ENCODE measurements around the gene JADE1.

JADE1 gene

DNA sequence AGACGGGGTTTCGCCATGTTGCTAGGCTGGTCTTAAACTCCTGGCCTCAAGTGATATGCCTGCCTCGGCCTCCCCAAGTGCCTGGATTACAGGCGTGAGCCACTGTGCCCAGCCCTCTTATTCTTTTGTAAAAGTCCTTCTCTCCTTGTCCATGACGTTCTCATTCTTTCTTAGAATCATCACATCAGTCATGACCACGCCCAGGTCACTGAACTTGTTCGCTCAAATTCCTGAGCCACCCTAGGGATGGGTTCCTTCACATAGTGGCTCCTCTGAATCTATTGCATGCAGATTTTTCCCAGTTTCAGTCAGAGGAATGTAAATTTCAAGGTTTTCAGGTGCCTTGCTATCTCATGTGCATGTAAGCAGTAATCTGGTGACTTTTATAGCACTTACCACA is 15.7 kb downstream of the JADE1 start:
- H3K27me3 ChIP-seq (ENCODE audit: insufficient read depth, low read length), result no peaks in the 10 kb centered on the region
- no peak overlapping the region for H2AFZ ChIP-seq (ENCODE audit: low read length, unreplicated experiment)
- H3K4me1 ChIP-seq (ENCODE audit: control insufficient read depth, insufficient read depth, low read length, unreplicated experiment), result peaks cover 57% of the 10 kb centered on the region
- H3K79me2 ChIP-seq (ENCODE audit: control insufficient read depth, insufficient read depth, low read length, unreplicated experiment), result peaks cover 88% of the 10 kb centered on the region
- H3K4me3 ChIP-seq (ENCODE audit: low read depth, low read length), result no peak overlapping the region
- H3K36me3 ChIP-seq (ENCODE audit: insufficient read depth, low read length), result peaks cover 4% of the 10 kb centered on the region; the same call in 1 of the 2 replicates
- H3K27ac ChIP-seq (ENCODE audit: low read depth, low read length), result peak overlapping the region; percentile 31

DNA sequence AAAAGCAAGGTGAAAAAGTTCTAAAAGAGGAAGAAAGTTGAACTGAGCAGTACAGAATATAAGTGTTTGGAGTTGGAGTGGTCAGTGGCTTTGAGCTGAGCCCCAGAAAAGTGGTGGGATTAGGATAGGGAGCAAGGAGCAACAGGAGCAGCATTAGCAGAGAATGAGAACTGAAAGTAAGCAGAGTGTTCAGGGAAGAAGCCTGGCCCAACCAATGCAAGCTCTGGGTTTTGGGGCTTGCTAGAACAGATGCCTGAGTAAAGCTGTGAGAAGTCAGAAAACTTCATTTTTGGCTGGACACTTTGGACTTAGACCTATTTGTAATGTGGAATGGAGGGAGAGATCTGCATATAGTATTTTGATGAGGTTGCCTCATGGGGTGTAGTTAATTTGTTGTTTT is 17.8 kb downstream of the JADE1 start:
- Histone ChIP-seq H3K36me3 (ENCODE audit: insufficient read depth, low read length) (peaks cover 7% of the 10 kb centered on the region; the same call in 1 of the 2 replicates), H3K4me1 (ENCODE audit: control insufficient read depth, insufficient read depth, low read length, unreplicated experiment) (peaks cover 53% of the 10 kb centered on the region)

DNA sequence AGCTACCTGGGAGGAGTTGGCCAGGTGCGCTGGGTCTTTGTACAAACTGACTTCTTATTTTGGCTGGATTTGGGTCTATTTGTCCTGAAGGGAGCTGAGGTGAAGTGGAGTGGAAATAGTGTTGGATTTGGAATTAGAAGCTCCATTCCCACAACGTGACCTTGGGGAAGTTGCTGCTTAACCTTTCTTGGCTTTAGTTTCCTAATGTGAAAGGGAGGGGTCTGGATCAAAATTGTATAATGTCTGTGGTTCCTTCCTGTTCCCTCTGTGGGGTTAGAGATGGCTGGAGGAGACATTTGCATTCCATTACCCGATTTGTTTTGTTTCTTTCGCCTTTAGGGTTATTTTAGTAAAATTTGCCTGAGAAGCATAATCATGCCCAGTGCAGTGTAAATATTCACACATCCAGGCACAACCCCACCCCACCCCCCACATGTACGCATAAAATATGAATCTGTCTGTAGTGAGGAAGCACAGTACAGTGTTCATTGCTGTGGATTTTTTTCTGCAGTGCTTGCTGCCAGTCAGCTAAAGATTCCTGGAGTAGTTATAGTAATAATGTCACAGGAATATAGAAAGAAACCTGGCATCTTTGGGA is 21.5 kb downstream of the JADE1 start:
- peaks cover 24% of the 10 kb centered on the region for H3K4me1 ChIP-seq (ENCODE audit: control insufficient read depth, insufficient read depth, low read length, unreplicated experiment)

More for the DNA sequence above, 17.8 kb downstream of the JADE1 start:
- Histone ChIP-seq H3K79me2 (ENCODE audit: control insufficient read depth, insufficient read depth, low read length, unreplicated experiment) (peaks cover 88% of the 10 kb centered on the region), H3K27ac (ENCODE audit: low read depth, low read length) (no peak overlapping the region), H2AFZ (ENCODE audit: low read length, unreplicated experiment) (no peak overlapping the region), H3K4me3 (ENCODE audit: low read depth, low read length) (no peak overlapping the region), H3K27me3 (ENCODE audit: insufficient read depth, low read length) (no peaks in the 10 kb centered on the region)

DNA sequence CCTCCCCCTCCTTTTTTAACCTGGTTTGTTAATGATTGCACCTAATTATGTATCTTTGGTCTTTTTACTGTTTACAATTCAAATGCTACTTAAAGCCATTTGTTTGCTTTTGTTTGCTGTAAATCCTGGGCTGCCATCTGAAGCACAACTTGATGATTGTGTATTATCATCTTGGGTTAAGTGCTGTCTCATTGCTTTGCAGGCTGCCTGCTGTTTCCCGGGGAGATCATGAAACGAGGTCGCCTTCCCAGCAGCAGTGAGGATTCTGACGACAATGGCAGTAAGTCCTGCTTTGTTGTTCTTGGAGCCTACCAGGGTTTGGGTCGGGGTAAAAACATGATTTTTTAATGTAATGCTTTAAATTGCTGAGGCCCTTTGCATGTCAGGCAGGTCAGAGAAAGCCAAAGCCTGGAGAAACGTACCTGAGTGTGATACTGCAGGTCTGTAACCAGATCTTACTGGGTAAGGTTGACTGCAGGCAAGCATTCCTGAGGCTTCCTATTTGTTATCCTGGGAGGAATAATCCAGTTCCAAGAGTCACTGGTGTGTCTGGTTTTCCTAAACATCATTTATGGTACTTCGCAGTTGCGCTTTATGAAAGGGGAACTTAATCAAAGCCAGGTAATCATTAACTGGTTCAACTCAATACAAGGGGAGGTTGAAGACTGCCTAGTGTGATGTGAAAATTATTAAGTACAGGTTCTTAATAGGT is 22.2 kb downstream of the JADE1 start:
- Histone ChIP-seq H3K79me2 (ENCODE audit: control insufficient read depth, insufficient read depth, low read length, unreplicated experiment) (peaks cover 87% of the 10 kb centered on the region), H3K27ac (ENCODE audit: low read depth, low read length) (no peak overlapping the region), H3K4me1 (ENCODE audit: control insufficient read depth, insufficient read depth, low read length, unreplicated experiment) (peaks cover 21% of the 10 kb centered on the region)

More for the DNA sequence above, 21.5 kb downstream of the JADE1 start:
- Histone ChIP-seq H3K4me3 (ENCODE audit: low read depth, low read length) (no peak overlapping the region), H3K79me2 (ENCODE audit: control insufficient read depth, insufficient read depth, low read length, unreplicated experiment) (peaks cover 89% of the 10 kb centered on the region), H3K27me3 (ENCODE audit: insufficient read depth, low read length) (no peaks in the 10 kb centered on the region), H3K27ac (ENCODE audit: low read depth, low read length) (no peak overlapping the region), H2AFZ (ENCODE audit: low read length, unreplicated experiment) (no peak overlapping the region), H3K36me3 (ENCODE audit: insufficient read depth, low read length) (peaks cover 7% of the 10 kb centered on the region; the same call in 1 of the 2 replicates)

DNA sequence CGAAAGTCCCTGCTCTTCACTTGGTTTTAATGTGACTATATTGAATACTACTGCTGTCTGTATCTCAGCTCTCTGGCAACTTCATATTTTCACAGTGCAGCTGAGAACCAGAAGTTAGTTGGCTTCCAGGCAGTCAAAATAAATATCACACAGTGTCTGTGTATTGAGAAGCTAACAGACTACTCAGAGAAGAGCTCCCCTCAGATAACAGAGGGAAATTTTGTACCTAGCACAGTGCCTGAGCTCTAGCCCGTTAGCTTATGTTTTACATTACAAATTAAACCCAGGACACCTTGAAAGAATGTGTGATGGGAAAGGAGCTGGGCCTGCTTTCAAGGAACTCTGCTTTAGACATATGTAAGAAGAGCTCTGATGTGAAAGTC is 22.7 kb downstream of the JADE1 start:
- Histone ChIP-seq H3K36me3 (ENCODE audit: insufficient read depth, low read length) (peaks cover 7% of the 10 kb centered on the region; the same call in 1 of the 2 replicates), H3K4me3 (ENCODE audit: low read depth, low read length) (no peak overlapping the region), H3K27me3 (ENCODE audit: insufficient read depth, low read length) (no peaks in the 10 kb centered on the region), H3K79me2 (ENCODE audit: control insufficient read depth, insufficient read depth, low read length, unreplicated experiment) (peaks cover 87% of the 10 kb centered on the region), H2AFZ (ENCODE audit: low read length, unreplicated experiment) (no peak overlapping the region), H3K27ac (ENCODE audit: low read depth, low read length) (no peak overlapping the region), H3K4me1 (ENCODE audit: control insufficient read depth, insufficient read depth, low read length, unreplicated experiment) (peaks cover 16% of the 10 kb centered on the region)

More for the DNA sequence above, 22.2 kb downstream of the JADE1 start:
- Histone ChIP-seq H3K27me3 (ENCODE audit: insufficient read depth, low read length) (no peaks in the 10 kb centered on the region), H2AFZ (ENCODE audit: low read length, unreplicated experiment) (no peak overlapping the region), H3K4me3 (ENCODE audit: low read depth, low read length) (no peak overlapping the region), H3K36me3 (ENCODE audit: insufficient read depth, low read length) (peaks cover 7% of the 10 kb centered on the region; the same call in 1 of the 2 replicates)

DNA sequence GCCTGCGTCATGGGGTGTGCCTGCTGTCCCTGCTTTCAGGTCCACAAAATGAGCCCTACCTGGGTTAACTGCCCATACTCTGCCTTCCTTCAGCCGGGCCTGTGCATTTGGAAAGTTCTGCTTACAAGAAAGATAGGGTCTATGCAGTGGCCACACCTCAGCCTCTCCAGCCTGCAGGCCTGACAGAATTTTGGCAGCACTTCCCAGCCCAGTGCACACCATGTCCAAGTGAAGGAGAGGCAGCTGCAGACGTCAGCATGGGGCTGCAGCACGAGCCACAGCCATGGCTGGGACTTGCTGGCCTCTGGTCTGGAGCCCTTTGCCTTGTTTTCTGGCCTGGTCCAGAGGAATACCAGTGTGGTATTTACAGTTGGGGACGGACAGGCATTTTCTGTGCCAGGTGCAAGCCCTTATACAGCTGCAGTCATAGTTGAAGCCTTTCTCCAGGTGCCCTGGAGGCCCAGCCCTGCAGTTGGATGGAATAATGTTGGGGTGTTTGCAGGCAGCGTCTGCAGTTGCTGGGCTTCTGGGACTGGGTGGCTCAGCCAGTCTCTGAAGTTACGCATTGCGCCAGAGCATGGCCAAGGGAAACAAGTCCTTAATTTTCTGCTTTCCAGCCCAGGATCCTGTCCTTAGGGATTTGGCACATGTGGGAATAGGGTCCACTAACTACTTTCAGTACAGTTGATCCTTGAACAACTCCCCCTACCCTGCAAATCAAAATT is 26.2 kb downstream of the JADE1 start:
- no peak overlapping the region for H3K4me3 ChIP-seq (ENCODE audit: low read depth, low read length)
- peaks cover 88% of the 10 kb centered on the region for H3K79me2 ChIP-seq (ENCODE audit: control insufficient read depth, insufficient read depth, low read length, unreplicated experiment)
- H3K36me3 ChIP-seq (ENCODE audit: insufficient read depth, low read length), result peaks cover 7% of the 10 kb centered on the region
- peaks cover 9% of the 10 kb centered on the region for H3K4me1 ChIP-seq (ENCODE audit: control insufficient read depth, insufficient read depth, low read length, unreplicated experiment)
- no peak overlapping the region for H3K27ac ChIP-seq (ENCODE audit: low read depth, low read length)
- H2AFZ ChIP-seq (ENCODE audit: low read length, unreplicated experiment), result no peak overlapping the region
- no peaks in the 10 kb centered on the region for H3K27me3 ChIP-seq (ENCODE audit: insufficient read depth, low read length)

DNA sequence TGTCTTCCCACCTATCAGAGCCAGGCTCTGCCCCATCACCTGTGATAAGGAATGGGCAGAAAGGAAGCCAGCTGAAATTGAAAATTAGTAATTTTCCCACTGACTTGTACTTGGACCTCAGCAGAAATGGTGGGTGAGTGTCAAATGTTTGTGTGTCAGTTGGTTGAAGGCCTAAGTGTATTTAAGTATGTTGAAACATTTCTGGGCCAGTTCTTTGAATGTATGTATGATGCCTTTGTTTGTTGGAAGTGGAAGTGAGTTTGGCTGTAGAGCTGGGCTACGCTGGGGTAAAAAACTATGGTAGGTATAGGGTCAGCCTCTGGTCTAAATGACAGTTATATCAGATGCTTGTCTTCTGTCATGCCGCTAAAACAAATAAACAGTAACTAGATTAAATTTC is 27.7 kb downstream of the JADE1 start:
- H3K4me1 ChIP-seq (ENCODE audit: control insufficient read depth, insufficient read depth, low read length, unreplicated experiment), result no peaks in the 10 kb centered on the region
- H3K27ac ChIP-seq (ENCODE audit: low read depth, low read length), result no peak overlapping the region
- H3K27me3 ChIP-seq (ENCODE audit: insufficient read depth, low read length), result no peaks in the 10 kb centered on the region
- H3K36me3 ChIP-seq (ENCODE audit: insufficient read depth, low read length), result peaks cover 8% of the 10 kb centered on the region; the same call in 1 of the 2 replicates
- peaks cover 86% of the 10 kb centered on the region for H3K79me2 ChIP-seq (ENCODE audit: control insufficient read depth, insufficient read depth, low read length, unreplicated experiment)
- H2AFZ ChIP-seq (ENCODE audit: low read length, unreplicated experiment), result no peak overlapping the region
- no peak overlapping the region for H3K4me3 ChIP-seq (ENCODE audit: low read depth, low read length)

DNA sequence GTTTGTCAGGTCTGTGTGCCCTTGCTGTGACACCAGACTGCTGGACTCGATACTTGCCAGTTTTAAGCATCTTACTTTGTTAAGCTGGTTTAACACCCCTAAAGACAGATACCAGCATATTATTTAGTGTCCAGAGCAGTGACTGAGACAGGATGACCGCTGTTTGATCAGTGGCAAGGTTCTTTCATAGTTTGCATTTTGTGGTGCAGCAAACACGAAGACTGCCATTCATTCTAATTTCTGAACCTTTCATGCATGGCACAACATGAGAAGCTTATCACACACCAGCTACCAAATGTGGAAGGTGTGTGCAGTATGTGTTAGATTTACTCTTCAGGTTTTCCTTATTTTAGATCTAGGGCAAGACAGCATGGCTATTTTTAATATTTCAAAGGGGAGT is 28.2 kb downstream of the JADE1 start:
- H3K36me3 ChIP-seq (ENCODE audit: insufficient read depth, low read length), result peaks cover 8% of the 10 kb centered on the region; the same call in 1 of the 2 replicates

DNA sequence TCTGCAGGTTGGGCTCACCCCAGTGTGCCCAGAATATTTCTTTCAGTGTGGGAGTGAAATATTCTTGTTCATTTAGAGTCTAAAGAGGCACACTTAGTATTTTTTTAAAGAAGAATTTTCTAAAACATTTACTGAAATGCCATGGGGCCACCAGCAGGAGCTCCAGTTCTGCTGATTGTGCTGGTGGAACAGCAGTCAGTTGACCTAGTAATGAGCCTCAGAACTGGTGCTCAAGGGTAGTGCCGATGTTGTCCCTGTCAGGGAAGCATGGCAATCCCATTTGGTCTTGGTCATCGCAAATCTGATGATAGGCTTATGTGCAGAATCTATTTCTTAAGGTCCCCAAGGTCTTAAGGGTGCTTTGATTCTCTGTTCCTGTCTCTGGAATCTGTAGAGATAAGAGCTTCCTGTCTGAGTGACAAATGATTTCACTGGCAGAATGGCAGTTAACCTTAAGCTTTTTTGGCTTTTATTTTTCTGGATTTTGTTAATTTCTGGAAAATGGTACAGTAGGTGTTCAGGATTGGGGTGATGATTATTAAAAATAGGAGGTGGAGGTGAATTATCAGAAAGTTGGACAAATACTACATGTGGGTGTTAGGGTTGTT is 31.3 kb downstream of the JADE1 start:
- Histone ChIP-seq H3K27me3 (ENCODE audit: insufficient read depth, low read length) (no peaks in the 10 kb centered on the region), H3K4me1 (ENCODE audit: control insufficient read depth, insufficient read depth, low read length, unreplicated experiment) (no peaks in the 10 kb centered on the region), H2AFZ (ENCODE audit: low read length, unreplicated experiment) (no peak overlapping the region), H3K79me2 (ENCODE audit: control insufficient read depth, insufficient read depth, low read length, unreplicated experiment) (peaks cover 72% of the 10 kb centered on the region), H3K36me3 (ENCODE audit: insufficient read depth, low read length) (peaks cover 15% of the 10 kb centered on the region; the same call in 1 of the 2 replicates), H3K4me3 (ENCODE audit: low read depth, low read length) (no peak overlapping the region), H3K27ac (ENCODE audit: low read depth, low read length) (no peak overlapping the region)

More for the DNA sequence above, 28.2 kb downstream of the JADE1 start:
- peaks cover 81% of the 10 kb centered on the region for H3K79me2 ChIP-seq (ENCODE audit: control insufficient read depth, insufficient read depth, low read length, unreplicated experiment)
- no peak overlapping the region for H3K27ac ChIP-seq (ENCODE audit: low read depth, low read length)
- H3K27me3 ChIP-seq (ENCODE audit: insufficient read depth, low read length), result no peaks in the 10 kb centered on the region
- no peaks in the 10 kb centered on the region for H3K4me1 ChIP-seq (ENCODE audit: control insufficient read depth, insufficient read depth, low read length, unreplicated experiment)
- no peak overlapping the region for H2AFZ ChIP-seq (ENCODE audit: low read length, unreplicated experiment)
- H3K4me3 ChIP-seq (ENCODE audit: low read depth, low read length), result no peak overlapping the region

DNA sequence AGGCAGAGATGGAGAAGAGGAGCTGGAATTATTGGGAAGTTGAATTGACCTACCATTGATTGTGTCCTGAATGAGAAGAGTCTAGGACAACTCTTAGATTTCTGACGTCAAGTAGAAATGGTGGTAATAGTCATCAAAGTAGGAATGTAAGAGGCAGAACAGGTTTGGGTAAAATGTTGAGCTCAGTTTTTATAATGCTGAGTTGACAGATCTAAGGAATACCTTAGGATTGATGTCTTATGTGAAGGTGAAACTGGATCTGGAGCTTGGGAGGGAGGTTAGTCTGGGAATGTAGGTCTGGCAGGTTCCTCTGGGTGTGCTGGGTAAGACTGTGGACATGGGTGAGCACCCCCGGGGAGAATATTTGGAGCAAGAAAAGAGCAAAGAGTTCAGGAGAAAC is 31.9 kb downstream of the JADE1 start:
- Histone ChIP-seq H3K27me3 (ENCODE audit: insufficient read depth, low read length) (no peaks in the 10 kb centered on the region), H3K4me3 (ENCODE audit: low read depth, low read length) (no peak overlapping the region), H3K79me2 (ENCODE audit: control insufficient read depth, insufficient read depth, low read length, unreplicated experiment) (peaks cover 74% of the 10 kb centered on the region), H3K27ac (ENCODE audit: low read depth, low read length) (no peak overlapping the region), H3K36me3 (ENCODE audit: insufficient read depth, low read length) (peaks cover 15% of the 10 kb centered on the region; the same call in 1 of the 2 replicates), H3K4me1 (ENCODE audit: control insufficient read depth, insufficient read depth, low read length, unreplicated experiment) (no peaks in the 10 kb centered on the region), H2AFZ (ENCODE audit: low read length, unreplicated experiment) (no peak overlapping the region)

All from ACC112 (cell line).